HG03558 (cell line): ENCODE measurements around the gene LRRC1.

Source experiments
- ATAC-seq: cut with Tn5 transposase; IDR thresholded peaks from one replicate; pipeline ENCODE4 v1.9.1; 2021; ENCODE audit warnings: moderate number of reproducible peaks; ENCODE audit not compliant: unreplicated experiment; ENCODE audit errors: extremely low read depth

Gene LRRC1

DNA sequence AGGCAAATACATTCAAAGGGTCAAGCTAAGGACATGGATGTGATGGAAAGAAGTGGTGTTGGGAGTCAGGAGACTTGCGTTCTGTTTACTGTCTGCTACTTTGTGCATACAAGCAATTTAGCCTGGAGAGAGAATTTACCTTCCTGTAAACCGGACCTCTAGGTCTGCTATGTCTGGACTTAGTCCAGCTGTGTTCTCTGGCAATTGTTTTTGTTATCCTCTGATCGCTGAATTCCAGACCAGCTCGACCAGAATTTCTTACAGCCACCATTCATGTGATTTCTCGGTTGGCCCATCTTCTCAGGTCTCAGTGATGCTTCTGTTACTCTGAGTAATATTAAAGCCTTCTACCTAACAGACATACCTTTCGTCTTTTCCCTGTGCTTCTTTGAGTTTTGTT, 75.2 kb downstream of the LRRC1 start:
- ATAC-seq, result no peak

- no peak for ATAC-seq
Observed at GRCh38 chr6:53873922-53874321, 79.1 kb downstream of the LRRC1 start.

- no peak for ATAC-seq
Observed at GRCh38 chr6:53874964-53875363, 80.2 kb downstream of the LRRC1 start.

DNA sequence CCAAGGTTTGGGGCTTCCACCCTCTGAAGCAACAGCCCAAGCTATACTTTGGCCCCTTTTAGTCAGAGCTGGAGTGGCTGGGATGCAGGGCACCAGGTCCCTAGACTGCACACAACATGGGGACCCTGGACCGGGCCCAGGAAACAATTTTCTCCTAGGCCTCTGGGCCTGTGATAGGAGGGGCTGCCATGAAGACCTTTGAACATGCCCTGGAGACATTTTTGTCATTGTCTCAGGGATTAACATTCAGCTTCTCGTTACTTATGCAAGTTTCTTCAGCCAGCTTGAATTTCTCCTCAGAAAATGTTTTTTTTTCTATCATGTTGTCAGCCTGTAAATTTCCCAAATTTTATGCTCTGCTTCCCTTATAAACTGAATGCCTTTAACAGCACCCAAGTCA, 82.3 kb downstream of the LRRC1 start:
- ATAC-seq, result no peak

GRCh38 chr6:53878808-53879207, 84.0 kb downstream of the LRRC1 start:
- ATAC-seq, result no peak

DNA sequence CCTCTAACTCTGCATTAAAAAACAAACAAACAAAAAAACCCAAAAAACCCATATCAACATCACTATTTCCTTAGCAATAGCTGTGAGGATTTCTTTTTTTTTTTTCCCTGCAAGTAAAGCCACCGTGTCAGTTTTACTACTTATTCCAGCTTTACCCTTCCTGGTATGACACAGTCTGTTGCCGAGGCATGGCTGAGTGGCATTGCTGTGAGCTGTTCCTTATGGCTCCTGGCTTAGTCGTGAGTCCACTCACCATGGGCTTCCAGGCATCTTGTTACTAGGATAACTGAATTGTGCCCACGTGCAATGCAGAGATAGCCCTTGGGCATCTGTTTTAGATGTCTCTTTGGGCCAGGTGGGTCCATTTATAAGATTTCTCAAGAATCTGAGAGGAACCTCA, 84.8 kb downstream of the LRRC1 start:
- no peak for ATAC-seq

DNA sequence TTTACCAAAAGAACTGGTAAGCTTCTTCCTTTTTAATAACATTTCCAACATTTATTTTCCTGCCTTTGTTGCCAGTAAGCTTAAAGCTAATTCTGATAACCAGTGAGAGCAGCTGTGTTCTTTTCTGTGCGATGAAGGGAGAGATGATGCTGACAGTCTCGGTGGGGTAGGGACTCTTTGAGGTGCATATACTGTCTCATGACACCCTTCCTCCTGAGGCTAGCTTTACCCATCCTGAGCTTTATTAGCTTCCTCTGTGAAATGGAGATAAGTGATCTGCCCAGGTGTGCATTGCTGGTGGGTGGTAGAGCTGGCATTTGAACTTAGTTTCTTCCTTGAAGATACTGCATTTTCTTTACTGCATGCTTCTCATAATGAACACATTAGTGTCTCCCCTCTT, 92.5 kb downstream of the LRRC1 start:
- no peak for ATAC-seq

- ATAC-seq, result no peak
Observed at GRCh38 chr6:53888931-53889330, 94.1 kb downstream of the LRRC1 start.

- ATAC-seq, result no peak
Observed at GRCh38 chr6:53889365-53889764, 94.6 kb downstream of the LRRC1 start.

DNA sequence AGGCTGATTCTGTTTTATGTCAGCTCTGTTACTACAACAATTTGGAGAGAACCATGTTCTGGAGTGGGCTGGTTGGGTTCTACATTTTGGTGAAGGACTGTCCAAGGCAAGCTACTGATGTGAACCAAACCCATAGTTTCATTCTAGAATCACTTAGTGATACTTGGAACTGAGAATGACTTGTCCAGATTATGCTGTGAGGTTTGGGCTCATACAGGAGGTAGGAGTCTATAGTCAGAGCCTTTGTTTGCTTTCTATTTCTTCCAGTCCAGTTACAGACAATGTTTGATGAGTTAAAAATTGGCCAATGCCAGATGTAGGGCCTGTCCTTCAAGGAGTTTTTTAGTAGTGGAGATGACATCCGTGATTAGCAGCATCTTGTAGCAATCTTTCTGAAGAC, 97.9 kb downstream of the LRRC1 start:
- ATAC-seq, result peak; percentile 66

DNA sequence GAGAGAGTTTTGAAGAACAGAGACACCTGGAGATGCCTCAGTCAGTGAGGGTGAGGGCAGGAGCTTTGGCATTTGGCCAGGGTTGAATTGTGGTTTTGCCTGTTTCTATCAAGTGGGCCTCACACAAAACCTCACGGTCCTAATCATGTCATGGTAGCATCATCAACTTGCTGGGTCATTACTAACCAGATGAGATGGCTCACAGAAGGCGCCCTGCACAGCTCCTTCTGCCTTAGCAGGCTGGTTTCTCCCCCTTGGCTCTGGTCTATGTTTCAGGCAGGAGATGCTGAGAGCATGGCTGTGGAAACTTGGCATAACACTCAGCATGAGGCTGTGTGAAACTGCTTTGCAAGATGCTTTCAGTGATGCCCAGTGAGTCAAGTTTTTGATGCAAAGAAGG, 99.3 kb downstream of the LRRC1 start:
- ATAC-seq, result peak; percentile 60

DNA sequence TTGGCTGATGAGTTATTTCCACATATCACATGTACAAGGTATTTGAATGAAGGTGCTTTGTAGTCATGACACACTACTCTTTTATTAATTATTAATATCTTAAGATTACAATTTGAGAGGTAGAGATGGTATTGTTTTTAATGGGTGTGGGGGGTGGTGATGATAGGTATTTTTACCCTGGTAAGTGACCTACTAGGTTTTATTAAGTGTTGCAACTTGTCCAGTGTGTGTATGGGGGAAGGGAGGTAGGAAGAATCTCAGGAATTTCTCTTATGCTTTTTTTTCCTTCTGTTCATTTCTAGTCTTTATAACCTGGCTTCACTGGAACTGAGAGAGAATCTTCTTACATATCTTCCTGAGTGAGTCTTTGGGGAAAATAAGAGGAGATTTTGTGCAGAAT, 101.4 kb downstream of the LRRC1 start:
- no peak for ATAC-seq

DNA sequence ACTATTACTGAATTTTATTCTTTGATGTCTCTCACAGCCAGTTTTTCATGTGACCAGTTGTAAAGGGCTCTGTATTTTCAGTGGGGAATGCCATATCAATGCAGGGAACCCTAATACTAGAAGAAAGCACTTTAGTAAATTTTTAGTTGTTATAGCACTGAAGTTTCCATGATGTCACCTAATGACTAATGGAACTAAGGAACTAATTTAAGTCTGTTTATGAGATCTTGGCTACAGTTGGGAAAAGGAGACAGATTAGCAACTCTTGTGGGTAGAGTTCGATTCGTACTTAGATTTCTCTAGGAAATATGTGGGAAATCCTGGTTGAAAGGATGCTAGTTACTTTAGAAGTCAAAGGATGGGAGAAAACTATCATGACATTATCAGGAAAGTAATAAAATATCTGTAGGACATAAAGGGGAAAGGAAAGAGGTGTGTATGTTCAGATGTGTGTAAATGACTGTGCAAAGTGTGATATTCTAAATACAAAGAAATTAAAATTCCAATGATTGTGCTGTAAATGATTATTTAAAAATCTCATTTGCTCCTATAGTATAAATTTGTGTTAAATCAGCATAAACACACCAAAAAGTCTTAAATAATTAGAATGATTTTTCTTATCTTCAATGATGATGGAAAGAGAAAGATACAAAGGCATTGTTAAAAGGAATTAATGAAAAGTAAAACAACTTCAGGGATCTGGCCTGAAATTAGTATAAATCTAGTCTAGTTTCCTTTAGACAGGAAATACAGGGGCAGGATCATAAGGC, 103.4 kb downstream of the LRRC1 start:
- no peak for ATAC-seq

DNA sequence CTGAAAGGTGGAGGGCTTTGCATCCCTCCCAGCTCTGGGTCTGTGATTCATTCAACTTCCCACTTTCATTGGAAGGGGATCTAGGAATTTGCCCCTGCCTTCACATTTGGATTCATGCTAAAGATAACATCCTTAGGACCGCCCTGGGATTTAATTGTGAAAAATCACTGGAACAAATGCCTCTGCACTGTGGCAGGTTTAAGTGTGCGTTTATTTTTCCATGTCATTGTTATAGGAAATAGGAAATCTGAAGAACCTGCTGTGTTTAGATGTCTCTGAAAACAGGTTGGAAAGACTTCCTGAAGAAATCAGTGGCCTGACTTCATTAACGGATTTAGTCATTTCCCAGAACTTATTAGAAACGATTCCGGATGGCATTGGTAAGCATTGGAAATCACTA, 104.7 kb downstream of the LRRC1 start:
- ATAC-seq, result no peak

- no peak for ATAC-seq
Observed at GRCh38 chr6:53903357-53903756, 108.6 kb downstream of the LRRC1 start.

DNA sequence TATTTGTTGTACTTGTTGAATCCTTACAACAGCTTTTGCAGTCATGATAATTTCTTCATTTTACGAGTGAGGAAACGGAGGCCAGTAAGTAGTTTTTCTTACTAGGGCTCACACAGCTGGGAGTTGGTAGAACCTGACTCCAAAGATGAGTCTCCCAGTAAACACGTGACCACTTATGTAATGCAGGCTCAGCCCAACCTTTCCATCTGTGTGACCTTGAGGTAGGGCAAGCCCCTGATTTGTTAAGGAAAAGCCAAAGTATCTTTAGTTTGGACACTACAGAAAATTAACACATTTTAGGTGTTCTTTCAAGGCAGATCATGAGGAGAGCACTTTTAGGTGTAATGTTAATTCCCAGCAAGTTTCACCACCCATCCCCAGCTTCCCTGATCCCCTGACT, 111.3 kb downstream of the LRRC1 start:
- ATAC-seq, result no peak

DNA sequence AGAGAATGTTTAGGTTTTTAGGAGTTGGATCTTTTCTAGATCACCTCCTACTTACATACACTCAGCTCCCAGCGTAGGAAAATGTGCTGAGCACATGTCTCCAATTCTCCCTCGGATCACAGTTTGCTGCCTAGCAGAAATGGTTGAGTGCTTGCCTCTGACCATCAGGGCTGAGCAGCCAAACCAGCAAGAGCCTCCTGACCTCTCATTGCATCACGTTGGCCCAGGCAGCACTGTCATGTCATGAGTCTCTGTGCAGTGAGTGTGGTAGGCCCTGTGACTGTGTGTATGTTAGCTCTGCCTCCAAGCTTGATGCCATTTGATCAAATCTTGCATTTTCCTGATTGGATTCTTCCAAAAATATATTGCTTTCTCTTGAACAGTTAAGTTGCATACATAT, 112.0 kb downstream of the LRRC1 start:
- no peak for ATAC-seq

GRCh38 chr6:53910834-53911233, 116.0 kb downstream of the LRRC1 start:
- no peak for ATAC-seq

DNA sequence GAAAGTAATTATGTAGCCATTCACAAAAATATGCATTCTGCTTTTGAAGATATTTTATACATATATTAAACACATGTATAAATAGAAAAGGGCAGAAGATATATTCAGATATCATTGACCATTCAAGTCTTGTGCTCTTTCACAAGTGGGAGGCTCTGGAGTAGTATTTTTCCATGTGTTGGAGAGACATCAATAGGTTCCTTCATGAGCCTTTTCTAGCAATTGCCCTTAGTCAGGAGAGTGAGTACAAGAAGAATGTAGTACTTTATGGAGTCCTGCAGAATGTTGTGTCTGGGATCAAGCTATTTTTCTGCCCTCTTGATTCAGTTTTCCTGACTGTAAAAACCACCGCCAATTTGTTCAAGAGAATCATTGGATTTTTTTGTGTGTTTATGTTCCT, 117.9 kb downstream of the LRRC1 start:
- ATAC-seq, result no peak

DNA sequence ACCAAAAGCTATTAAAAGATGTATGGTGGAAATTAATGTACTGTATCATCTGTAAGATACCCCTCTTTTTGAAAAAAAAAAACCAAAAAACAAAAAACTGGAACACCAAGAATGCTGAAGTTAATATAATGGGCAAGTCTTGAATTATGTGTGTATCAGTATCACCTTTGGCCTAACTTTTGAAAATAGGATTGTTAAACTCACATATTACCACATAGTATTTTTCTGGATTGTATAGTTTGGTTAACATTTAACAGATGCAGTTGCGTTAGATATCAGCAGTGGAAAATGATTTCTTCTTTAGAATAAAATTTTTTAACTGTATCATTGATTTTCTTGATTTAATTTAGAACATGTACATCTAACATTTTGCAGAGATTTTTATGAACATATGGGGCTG, 118.5 kb downstream of the LRRC1 start:
- ATAC-seq, result no peak

GRCh38 chr6:53915026-53915691, 120.4 kb downstream of the LRRC1 start:
- no peak for ATAC-seq
